ENCODE measurements around the gene UBALD2.
"Not testable (repeated sequence)": the region's sequence is repeated elsewhere in the genome, so short reads cannot be mapped to it uniquely, and the experiment has no call there.

Gene UBALD2

GRCh38 chr17:76266244-76266938, 1.2 kb downstream of the UBALD2 start:
- DNase-seq (ENCODE audit: low spot score) = peak; percentile 55

GRCh38 chr17:76267051-76267576, 2.0 kb downstream of the UBALD2 start:
- peak; percentile 4 for DNase-seq (ENCODE audit: low spot score)

- not testable (repeated sequence) for DNase-seq (ENCODE audit: low spot score)
Measured at GRCh38 chr17:76267581-76268001, 2.4 kb downstream of the UBALD2 start.

- DNase-seq (ENCODE audit: low spot score) = peak; percentile 27
Measured at GRCh38 chr17:76268015-76268749, 3.0 kb downstream of the UBALD2 start.

GRCh38 chr17:76268991-76269981, 4.1 kb downstream of the UBALD2 start:
- peak; percentile 5 for DNase-seq (ENCODE audit: low spot score)

GRCh38 chr17:76270127-76270592, 5.0 kb downstream of the UBALD2 start:
- no peak for DNase-seq (ENCODE audit: low spot score)

- DNase-seq (ENCODE audit: low spot score) = peak; percentile 5
Measured at GRCh38 chr17:76270770-76271668, 5.9 kb downstream of the UBALD2 start.

- no peak for DNase-seq (ENCODE audit: low spot score)
Measured at GRCh38 chr17:76271669-76272540, 6.8 kb downstream of the UBALD2 start.

GRCh38 chr17:76272541-76273444, 7.6 kb downstream of the UBALD2 start:
- DNase-seq (ENCODE audit: low spot score) = no peak

- no peak for DNase-seq (ENCODE audit: low spot score)
Measured at GRCh38 chr17:76273445-76274111, 8.4 kb downstream of the UBALD2 start.

GRCh38 chr17:76274112-76274956, 9.2 kb downstream of the UBALD2 start:
- no peak for DNase-seq (ENCODE audit: low spot score)

GRCh38 chr17:76275382-76276068, 10.4 kb downstream of the UBALD2 start:
- DNase-seq (ENCODE audit: low spot score) = no peak

GRCh38 chr17:76276069-76276431, 10.9 kb downstream of the UBALD2 start:
- DNase-seq (ENCODE audit: low spot score) = no peak

GRCh38 chr17:76276461-76277299, 11.5 kb downstream of the UBALD2 start:
- peak; percentile 16 for DNase-seq (ENCODE audit: low spot score)
